ENCODE results near the gene BUD31.

- TF ChIP-seq ZNF274 (IDR thresholded peaks at IDR 0.05; ENCODE audit: low read depth, low read length) (no peak), SUZ12 (IDR thresholded peaks at IDR 0.05; ENCODE audit: extremely low read depth, insufficient read depth, insufficient read length) (no peak), YY1 (IDR thresholded peaks at IDR 0.05; ENCODE audit: insufficient read depth, insufficient read length) (no peak)
Observed at GRCh38 chr7:99457650-99458493, 49.1 kb downstream of the BUD31 start.

Measured in NT2/D1 (cell line).